Fibroblast of lung (primary cell): ENCODE data around the gene GALNT2. TPM values are rescaled to one million over a fixed set of nuclear protein-coding genes. Genes with fewer than 3 reads are reported as not detected.

Source experiments
- DNase-seq, 2 donors: peaks; one replicate each; pipeline versions ENCODE4 v3.0.0 to v3.0.0-alpha.2; 2010; ENCODE audit warnings: low read depth in 2 of 2
- H2AFZ ChIP-seq: 2 replicates; pipeline ENCODE4 v1.5.1; 2012; ENCODE audit warnings: low read length, control low read depth, inconsistent platforms
- H3K27ac ChIP-seq: 2 replicates; pipeline ENCODE4 v1.5.1; 2011; ENCODE audit warnings: low read length, control low read depth; ENCODE audit not compliant: insufficient read depth
- H3K27me3 ChIP-seq: 2 replicates; pipeline ENCODE4 v1.5.1; 2011; ENCODE audit warnings: mild to moderate bottlenecking, low read length; ENCODE audit not compliant: control insufficient read depth, insufficient read depth
- H3K36me3 ChIP-seq: 2 replicates; pipeline ENCODE4 v1.5.1; 2011; ENCODE audit warnings: low read length; ENCODE audit not compliant: control insufficient read depth, insufficient read depth
- H3K4me1 ChIP-seq: 2 replicates; pipeline ENCODE4 v1.5.1; 2011; ENCODE audit warnings: low read length; ENCODE audit not compliant: control insufficient read depth, insufficient read depth; ENCODE audit errors: extremely low read depth
- H3K4me2 ChIP-seq: 2 replicates; pipeline ENCODE4 v1.5.1; 2011; ENCODE audit warnings: low read length, control low read depth; ENCODE audit not compliant: insufficient read depth; ENCODE audit errors: extremely low read depth
- H3K4me3 ChIP-seq, 4 experiments: fragments of 200-600 bp in 1 of 4; sonication (generic) in 1 of 4; replicated peaks in 1 of 4; 2 replicates each; pipeline ENCODE4 v1.5.1; 2011 to 2016; ENCODE audit warnings: low read length in 4 of 4, low read depth in 3 of 4, mild to moderate bottlenecking in 3 of 4, control low read depth in 2 of 4, inconsistent platforms in 1 of 4, mixed read lengths in 1 of 4; ENCODE audit not compliant: insufficient read depth in 1 of 4; ENCODE audit errors: control extremely low read depth in 1 of 4
- H3K79me2 ChIP-seq: 2 replicates; pipeline ENCODE4 v1.5.1; 2012; ENCODE audit warnings: mild to moderate bottlenecking, low read length, inconsistent platforms; ENCODE audit not compliant: control insufficient read depth, insufficient read depth
- H3K9ac ChIP-seq: 2 replicates; pipeline ENCODE4 v1.5.1; 2011; ENCODE audit warnings: mild to moderate bottlenecking, low read length, control low read depth; ENCODE audit not compliant: insufficient read depth
- H3K9me3 ChIP-seq: 2 replicates; pipeline ENCODE4 v1.5.1; 2012; ENCODE audit warnings: low read depth, low read length; ENCODE audit not compliant: control insufficient read depth, insufficient read depth
- H4K20me1 ChIP-seq: 2 replicates; pipeline ENCODE4 v1.5.1; 2011; ENCODE audit warnings: low read length; ENCODE audit not compliant: control insufficient read depth, insufficient read depth; ENCODE audit errors: extremely low read depth
- CTCF ChIP-seq, 2 donors: IDR thresholded peaks in 1 of 2; conservative IDR thresholded peaks in 1 of 2; 1 replicate in 1 of 2; 2 replicates in 1 of 2; pipeline ENCODE4 v1.5.1; 2011 to 2012; ENCODE audit warnings: low read length in 2 of 2, control low read depth in 1 of 2, inconsistent platforms in 1 of 2, low read depth in 1 of 2, mild to moderate bottlenecking in 1 of 2
- EZH2 ChIP-seq: IDR thresholded peaks from 2 replicates; pipeline ENCODE4 v1.5.1; 2012; ENCODE audit warnings: low read length, control low read depth, mild to moderate bottlenecking; ENCODE audit errors: missing control alignments
- polyA plus RNA-seq, 2 donors: library from polyadenylated mRNA; depleted of rRNA in 1 of 2; stranded (reverse) in 1 of 2; unstranded in 1 of 2; fragments of >200 nt; gene quantifications; 2 replicates each; pipeline ENCODE4 v1.2.1, GENCODE V29; 2011 to 2012; ENCODE audit warnings: missing spikeins in 1 of 2
- total RNA-seq: library from RNA; depleted of rRNA; stranded (reverse); fragments of >200 nt; gene quantifications from 2 replicates; pipeline ENCODE4 v1.2.1, GENCODE V29; 2014

GALNT2 gene
- total and polyA plus RNA-seq, 2 donors (not counting 1 experiment from before 2014, with no cell fraction given): 106 to 115 TPM

GRCh38 chr1:230166366-230167132 is 99.5 kb downstream of the GALNT2 start:
- Histone ChIP-seq H3K4me1 (peaks cover 2% of the 10 kb centered on the region), H3K4me3 (no peak overlapping the region), H3K79me2 (peaks cover 22% of the 10 kb centered on the region), H3K36me3 (no peaks in the 10 kb centered on the region), H3K9ac (no peak overlapping the region), H3K27ac (no peak overlapping the region), H4K20me1 (no peaks in the 10 kb centered on the region), H2AFZ (no peak overlapping the region), H3K9me3 (no peaks in the 10 kb centered on the region), H3K27me3 (no peaks in the 10 kb centered on the region), H3K4me2 (no peak overlapping the region)
- no peak for DNase-seq
- TF ChIP-seq EZH2 (no peak), CTCF (conservative IDR thresholded peaks at IDR 0.05 in 1 of 2, IDR thresholded peaks at IDR 0.05 in 1 of 2; ENCODE audit: low read depth in 1 of 2, low read length in 2 of 2) (no peak)

DNA sequence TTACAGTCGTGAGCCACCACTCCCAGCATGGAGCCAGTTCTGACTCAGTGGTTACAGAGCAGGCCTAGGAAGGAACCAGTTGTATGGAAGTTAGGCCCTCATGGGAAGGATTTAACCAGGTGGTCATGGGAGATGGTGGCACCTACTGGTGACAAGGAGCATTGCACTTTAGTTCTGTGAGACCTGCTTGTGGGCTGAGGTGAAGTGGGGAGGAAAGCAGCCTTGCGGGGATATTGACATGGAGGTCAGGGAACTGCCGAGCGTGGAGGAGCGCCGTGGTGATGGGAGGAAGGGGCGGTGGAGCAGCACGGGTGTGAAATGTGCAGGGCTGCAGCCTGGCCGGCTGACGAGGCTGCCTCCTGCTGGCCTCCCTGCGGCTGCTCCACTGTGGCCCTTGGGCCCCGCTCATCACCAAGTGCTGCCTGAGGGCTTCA is 100.4 kb downstream of the GALNT2 start:
- TF ChIP-seq CTCF (conservative IDR thresholded peaks at IDR 0.05 in 1 of 2, IDR thresholded peaks at IDR 0.05 in 1 of 2; ENCODE audit: low read depth in 1 of 2, low read length in 2 of 2) (peak; percentile 38 to 68), EZH2 (no peak)
- Histone ChIP-seq H3K4me1 (peaks cover 2% of the 10 kb centered on the region), H2AFZ (no peak overlapping the region), H3K27me3 (no peaks in the 10 kb centered on the region), H3K4me3 (no peak overlapping the region), H3K27ac (no peak overlapping the region), H4K20me1 (no peaks in the 10 kb centered on the region), H3K9me3 (no peaks in the 10 kb centered on the region), H3K79me2 (peaks cover 26% of the 10 kb centered on the region), H3K9ac (no peak overlapping the region), H3K4me2 (no peak overlapping the region), H3K36me3 (no peaks in the 10 kb centered on the region)
- peak; percentile 56 to 68 for DNase-seq

GRCh38 chr1:230169454-230170152 is 102.6 kb downstream of the GALNT2 start:
- H3K27ac ChIP-seq: no peak overlapping the region
- peak overlapping the region in 1 of 4 experiments; percentile 18 for H3K4me3 ChIP-seq
- TF ChIP-seq CTCF (conservative IDR thresholded peaks at IDR 0.05 in 1 of 2, IDR thresholded peaks at IDR 0.05 in 1 of 2; ENCODE audit: low read depth in 1 of 2, low read length in 2 of 2): no peak
- TF ChIP-seq EZH2: no peak
- peaks cover 23% of the 10 kb centered on the region for H3K79me2 ChIP-seq
- peak; percentile 28 to 33 for DNase-seq
- H3K9me3 ChIP-seq: no peaks in the 10 kb centered on the region
- H3K4me1 ChIP-seq: peaks cover 2% of the 10 kb centered on the region
- H3K27me3 ChIP-seq: no peaks in the 10 kb centered on the region
- H4K20me1 ChIP-seq: no peaks in the 10 kb centered on the region
- no peaks in the 10 kb centered on the region for H3K36me3 ChIP-seq
- no peak overlapping the region for H3K9ac ChIP-seq
- H2AFZ ChIP-seq: no peak overlapping the region
- peak overlapping the region; percentile 58 for H3K4me2 ChIP-seq
